ENCODE measurements around the gene GGA3.
"Not testable (repeated sequence)": the region's sequence is repeated elsewhere in the genome, so short reads cannot be mapped to it uniquely, and the experiment has no call there.

DNA sequence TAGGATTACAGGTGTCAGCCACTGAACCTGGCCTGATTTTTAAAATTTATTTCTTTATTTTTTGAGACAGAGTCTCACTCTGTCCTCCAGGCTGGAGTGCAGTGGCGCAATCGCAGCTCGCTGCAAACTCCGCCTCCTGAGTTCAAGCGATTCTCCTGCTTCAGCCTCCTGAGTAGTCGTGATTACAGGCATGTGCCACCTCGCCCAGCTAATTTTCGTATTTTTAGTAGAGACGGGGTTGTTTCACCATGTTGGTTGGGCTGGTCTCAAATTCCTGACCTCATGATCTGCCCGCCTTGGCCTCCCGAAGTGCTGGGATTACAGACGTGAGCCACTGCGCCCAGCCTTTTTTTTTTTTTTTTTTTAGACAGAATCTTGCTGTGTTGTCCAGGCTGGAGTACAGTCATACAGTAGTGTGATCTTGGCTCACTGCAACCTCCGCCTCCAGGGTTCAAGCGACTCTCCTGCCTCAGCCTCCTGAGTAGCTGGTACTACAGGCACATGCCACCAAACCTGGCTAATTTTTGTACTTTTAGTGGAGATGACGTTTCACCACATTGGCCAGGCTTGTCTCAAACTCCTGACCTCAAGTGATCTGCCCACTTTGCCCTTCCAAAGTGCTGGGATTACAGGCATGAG, 31.5 kb upstream of the GGA3 start:
- TF ChIP-seq, protein P1, sequence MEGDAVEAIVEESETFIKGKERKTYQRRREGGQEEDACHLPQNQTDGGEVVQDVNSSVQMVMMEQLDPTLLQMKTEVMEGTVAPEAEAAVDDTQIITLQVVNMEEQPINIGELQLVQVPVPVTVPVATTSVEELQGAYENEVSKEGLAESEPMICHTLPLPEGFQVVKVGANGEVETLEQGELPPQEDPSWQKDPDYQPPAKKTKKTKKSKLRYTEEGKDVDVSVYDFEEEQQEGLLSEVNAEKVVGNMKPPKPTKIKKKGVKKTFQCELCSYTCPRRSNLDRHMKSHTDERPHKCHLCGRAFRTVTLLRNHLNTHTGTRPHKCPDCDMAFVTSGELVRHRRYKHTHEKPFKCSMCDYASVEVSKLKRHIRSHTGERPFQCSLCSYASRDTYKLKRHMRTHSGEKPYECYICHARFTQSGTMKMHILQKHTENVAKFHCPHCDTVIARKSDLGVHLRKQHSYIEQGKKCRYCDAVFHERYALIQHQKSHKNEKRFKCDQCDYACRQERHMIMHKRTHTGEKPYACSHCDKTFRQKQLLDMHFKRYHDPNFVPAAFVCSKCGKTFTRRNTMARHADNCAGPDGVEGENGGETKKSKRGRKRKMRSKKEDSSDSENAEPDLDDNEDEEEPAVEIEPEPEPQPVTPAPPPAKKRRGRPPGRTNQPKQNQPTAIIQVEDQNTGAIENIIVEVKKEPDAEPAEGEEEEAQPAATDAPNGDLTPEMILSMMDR (IDR thresholded peaks at IDR 0.05) = not testable (repeated sequence)
- TF ChIP-seq POLR2A, EP300 (IDR thresholded peaks at IDR 0.05): not testable (repeated sequence)

Measured in stomach (tissue), 4 donors.